Embryonic facial prominence (tissue), 1 donor: ENCODE data around the gene NUDCD3.
"Not testable (repeated sequence)": the region's sequence is repeated elsewhere in the genome, so short reads cannot be mapped to it uniquely, and the experiment has no call there.

ENCODE experiments used
- DNase-seq: peaks from one replicate; pipeline ENCODE4 v3.0.0-alpha.2; 2016; ENCODE audit errors: extremely low spot score

NUDCD3 gene

GRCh38 chr7:44447874-44448425, 42.5 kb downstream of the NUDCD3 start:
- no peak for DNase-seq

DNA sequence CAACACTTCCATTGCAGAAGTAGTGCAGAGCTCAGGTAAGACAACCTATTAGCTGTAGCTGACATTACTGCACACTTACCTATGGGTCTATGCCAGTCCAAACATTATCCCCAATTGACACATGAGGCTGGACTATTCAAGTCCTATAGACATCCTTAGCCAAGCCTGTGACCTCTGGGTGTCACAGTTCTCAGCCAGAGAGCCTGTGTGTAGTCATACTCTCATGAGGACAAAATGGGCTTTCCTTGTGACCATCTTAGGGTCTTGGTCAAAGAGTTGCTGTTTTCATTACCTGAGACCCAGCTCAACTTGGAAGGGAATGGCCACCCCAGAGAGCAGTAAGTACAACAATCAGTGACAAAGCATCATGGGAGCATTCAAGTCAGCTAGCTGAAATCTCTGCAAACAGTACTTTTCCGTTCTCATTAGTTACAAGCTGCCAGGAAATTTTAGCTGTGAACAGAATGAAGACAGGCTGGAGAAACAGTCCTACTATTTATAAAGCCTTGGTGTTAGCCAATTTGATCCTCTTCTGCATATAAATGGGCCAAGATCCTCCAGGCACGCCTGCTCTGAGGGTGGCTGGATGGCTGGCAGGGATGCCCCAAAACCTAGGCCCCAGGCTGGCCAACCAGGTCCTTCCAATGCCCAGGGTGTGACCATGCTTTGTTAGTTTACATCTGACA, 44.3 kb downstream of the NUDCD3 start:
- no peak for DNase-seq

DNA sequence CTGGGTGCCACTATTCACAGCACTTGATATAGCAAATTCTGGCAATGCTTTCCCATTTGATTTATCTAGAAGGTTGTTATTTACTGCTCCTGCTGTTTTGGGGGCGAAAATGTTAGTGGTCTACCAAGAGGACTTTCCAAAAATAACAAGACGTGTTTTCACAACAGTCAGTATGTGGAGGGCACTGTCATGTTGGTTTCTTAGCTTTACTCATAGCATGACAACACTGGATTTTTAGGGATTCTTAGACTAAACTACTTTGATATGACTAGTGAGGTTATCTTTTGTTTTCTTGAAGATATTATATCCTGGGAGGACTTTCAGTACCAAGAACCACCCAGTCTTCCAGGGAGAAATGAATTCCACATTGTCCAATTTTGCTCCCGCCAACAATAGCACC, 49.4 kb downstream of the NUDCD3 start:
- DNase-seq, result no peak

DNA sequence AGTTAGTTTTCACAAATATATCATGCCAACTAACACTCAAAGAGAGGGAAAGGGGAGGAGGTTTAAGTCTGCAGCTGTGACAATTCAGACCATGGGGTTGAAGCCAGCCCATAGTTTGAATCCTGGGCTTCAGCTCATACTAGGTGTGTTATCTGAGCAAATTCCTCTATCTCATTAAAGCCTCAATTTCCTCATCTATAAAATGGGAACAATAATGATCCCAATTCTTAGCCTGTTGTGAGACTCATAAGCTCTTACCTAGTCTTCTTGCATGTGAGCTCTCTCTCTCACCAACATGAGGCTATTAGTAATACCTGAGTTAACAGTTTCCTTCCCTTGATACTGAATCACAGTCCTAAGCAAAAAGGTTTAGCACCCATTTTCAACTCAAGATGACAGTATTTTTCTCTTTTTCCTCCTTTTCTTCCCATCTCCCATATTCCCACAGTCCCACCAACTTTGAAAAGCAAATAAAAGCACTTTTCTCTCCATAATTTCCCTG, 49.8 kb downstream of the NUDCD3 start:
- DNase-seq, result no peak

- no peak for DNase-seq
Measured at GRCh38 chr7:44439926-44440325, 50.5 kb downstream of the NUDCD3 start.

GRCh38 chr7:44438816-44439215, 51.6 kb downstream of the NUDCD3 start:
- no peak for DNase-seq

- no peak for DNase-seq
Measured at GRCh38 chr7:44434201-44434600, 56.3 kb downstream of the NUDCD3 start.

GRCh38 chr7:44433255-44434022, 57.0 kb downstream of the NUDCD3 start:
- no peak for DNase-seq

DNA sequence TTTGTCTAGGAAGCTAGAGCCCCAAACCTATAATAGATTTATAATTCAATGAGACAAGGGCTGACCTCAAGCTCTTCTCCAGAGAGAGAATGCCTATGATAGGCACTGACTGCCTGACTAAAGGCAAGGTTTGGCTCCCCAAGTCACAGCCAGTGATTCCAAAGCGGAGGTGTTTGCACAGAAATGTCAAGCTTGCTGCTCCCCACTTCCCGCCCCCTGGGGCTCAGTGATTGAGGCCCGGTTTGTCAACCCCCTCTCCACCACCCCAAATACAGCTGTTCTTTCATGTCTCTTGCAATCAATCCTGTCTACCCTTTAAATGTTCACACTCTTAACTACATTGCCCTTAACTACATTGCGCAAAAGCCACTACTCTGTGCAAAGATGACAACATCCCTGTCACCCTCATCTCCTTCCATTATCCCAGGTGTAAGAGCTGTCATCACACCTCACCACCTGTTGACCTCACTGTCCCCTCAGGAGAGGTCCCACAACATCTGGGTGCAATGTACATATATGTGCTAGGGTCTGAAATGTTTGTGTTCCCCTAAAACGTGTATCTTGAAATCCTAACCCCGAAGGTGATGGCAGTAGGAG, 58.0 kb downstream of the NUDCD3 start:
- no peak for DNase-seq

DNA sequence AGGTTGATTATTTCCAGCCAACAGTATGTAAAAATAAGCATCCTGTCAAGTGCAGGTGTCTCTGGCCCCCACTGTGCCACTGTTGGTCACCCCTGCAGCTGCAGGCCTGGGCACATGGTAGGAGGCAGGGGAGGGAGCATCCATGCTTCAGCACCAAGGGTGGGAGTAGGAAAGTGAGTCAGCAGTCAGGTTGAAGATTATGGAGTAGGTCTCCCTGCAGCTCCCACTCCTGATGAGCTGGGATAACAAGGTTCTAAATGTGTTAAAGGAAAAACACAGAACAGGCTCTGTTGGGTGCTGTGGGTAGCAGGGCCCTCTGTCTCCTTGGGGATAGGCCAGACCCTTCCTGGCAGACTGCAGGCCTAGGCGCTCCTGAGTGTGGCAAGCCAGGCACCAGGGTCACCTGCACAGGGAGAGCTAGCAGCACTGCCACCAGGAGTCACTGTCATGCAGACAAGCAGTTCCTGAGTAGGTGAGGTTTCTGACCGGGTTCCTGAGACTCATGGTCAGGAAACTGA, 59.3 kb downstream of the NUDCD3 start:
- no peak for DNase-seq

GRCh38 chr7:44430054-44430453, 60.4 kb downstream of the NUDCD3 start:
- DNase-seq, result no peak

DNA sequence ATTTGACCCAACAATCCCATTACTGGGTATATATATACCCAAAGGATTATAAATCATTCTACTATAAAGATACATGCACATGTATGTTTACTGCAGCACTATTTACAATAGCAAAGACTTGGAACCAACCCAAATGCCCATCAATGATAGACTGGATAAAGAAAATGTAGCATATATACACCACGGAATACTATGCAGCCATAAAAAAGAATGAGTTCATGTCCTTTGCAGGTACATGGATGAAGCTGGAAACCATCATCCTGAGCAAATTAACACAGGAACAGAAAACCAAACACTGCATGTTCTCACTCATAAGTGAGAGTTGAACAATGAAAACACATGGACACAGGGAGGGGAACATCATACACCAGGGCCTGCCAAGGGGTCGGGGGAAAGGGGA, 65.7 kb downstream of the NUDCD3 start:
- DNase-seq, result not testable (repeated sequence)

- no peak for DNase-seq
Measured at GRCh38 chr7:44416941-44417340, 73.5 kb downstream of the NUDCD3 start.

DNA sequence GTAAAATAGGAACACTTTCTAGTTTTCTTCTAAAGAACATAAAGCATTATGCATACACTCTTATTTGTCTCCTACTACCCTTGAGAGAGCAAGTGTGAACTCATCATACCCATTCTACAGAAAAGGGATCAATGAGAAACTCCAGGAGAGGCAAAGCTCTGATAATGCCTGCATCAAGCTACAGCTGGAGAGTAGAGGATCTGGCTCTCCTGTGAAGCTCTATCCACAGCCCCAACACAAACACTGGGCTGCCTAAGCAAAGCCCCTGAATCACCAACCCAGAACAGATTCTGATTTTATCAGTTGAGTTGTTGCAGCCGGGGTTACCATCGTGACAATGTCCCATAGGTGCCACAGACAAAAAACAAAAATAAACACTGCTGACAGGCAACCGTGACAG, 74.9 kb downstream of the NUDCD3 start:
- DNase-seq, result no peak

- no peak for DNase-seq
Measured at GRCh38 chr7:44415047-44415446, 75.4 kb downstream of the NUDCD3 start.

- DNase-seq, result no peak
Measured at GRCh38 chr7:44411306-44411705, 79.2 kb downstream of the NUDCD3 start.

DNA sequence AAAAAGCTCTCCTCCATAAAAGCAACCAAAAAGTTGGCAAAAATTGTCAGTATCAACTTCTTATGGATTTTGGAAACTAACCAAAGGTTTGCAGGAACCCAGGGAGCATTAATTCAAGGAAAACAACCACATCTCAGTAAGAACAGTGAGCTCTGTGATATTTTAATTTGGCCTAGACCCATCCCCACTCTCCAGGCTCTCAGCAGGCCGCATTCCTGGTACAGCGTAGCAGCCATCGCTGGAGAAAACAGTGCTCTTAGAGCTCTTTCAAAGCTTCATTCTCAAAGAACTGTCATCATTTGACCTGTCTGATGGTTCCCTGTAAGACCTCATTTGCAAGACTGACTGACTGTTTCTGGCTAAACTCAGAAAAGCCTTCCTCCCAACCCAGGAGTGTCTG, 81.9 kb downstream of the NUDCD3 start:
- no peak for DNase-seq

DNA sequence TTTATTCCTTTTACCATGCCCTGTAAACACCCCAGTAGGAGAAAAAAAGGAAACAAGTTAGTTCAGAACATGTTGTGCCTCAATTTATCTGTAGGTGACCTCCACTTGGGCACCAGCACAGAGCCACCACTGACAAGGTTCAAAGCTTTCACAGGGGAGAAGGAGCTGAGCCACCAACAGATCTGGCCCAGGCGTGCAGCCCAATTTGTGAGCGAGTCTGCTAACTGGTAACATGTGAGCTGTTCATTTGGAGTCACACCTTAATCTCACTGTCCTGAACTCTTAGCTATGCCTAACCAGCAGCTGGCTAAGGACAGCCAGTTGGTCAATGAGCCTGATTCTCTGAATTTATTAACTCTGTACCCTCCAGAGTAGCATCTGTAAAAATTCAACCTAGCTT, 86.7 kb downstream of the NUDCD3 start:
- no peak for DNase-seq

- no peak for DNase-seq
Measured at GRCh38 chr7:44403176-44403759, 87.2 kb downstream of the NUDCD3 start.

DNA sequence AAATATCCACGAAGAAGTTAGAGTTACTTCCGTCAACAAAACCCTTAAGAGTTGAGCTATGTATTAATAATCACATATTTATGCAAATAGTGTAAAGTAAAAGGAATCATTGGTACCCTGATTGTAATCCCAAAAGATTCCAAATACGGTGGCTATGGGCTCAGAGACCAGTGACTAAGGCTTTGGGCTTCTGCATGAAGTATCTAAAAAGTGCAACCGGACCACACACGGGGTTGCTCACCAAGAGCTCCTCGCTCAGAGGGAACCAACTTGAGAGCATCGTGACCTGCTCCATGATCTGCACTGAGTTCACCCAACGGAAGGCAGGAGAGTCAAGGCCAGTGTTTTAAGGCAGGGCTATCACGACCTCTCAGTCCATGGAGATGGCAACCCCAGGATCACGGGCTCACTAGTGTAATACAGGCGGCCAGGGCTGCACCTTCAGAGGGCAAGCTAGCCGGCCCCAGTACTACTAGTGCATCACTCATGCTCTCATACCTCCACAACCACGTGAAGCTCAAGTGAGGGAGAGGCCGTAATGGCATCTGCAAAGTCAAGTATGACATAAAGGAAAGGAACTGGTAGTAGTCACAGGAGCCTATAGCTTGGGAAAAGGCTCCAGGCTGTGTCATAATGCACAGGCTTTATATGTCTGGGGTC, 87.9 kb downstream of the NUDCD3 start:
- no peak for DNase-seq

GRCh38 chr7:44401692-44402091, 88.8 kb downstream of the NUDCD3 start:
- DNase-seq, result no peak
